ENCODE measurements around the gene PHC2.

- TF ChIP-seq CTCF (IDR thresholded peaks at IDR 0.05; ENCODE audit: poor library complexity) (no peak), EZH2phosphoT487 (IDR thresholded peaks at IDR 0.05; ENCODE audit: low read depth, severe bottlenecking, unreplicated experiment) (no peak), EZH2 (IDR thresholded peaks at IDR 0.05; ENCODE audit: borderline replicate concordance) (no peak)
Observed at GRCh38 chr1:33295023-33295422, 135.9 kb downstream of the PHC2 start.
